IgD-negative memory B cell (primary cell): ENCODE data around the gene MICAL2. TPM values are rescaled to one million over a fixed set of nuclear protein-coding genes. Genes with fewer than 3 reads are reported as not detected.

Experiments
- H3K27ac Mint-ChIP-seq, 3 donors: one replicate each; pipeline ENCODE4 v1.8.0; 2020 to 2022; ENCODE audit warnings: mild to moderate bottlenecking in 3 of 3, mixed read lengths in 3 of 3, moderate library complexity in 1 of 3
- H3K27me3 Mint-ChIP-seq: one replicate; pipeline ENCODE4 v1.8.0; 2021; ENCODE audit warnings: mixed read lengths
- H3K36me3 Mint-ChIP-seq: one replicate; pipeline ENCODE4 v1.8.0; 2020; ENCODE audit warnings: mild to moderate bottlenecking, mixed read lengths
- H3K4me1 Mint-ChIP-seq, 3 donors: one replicate each; pipeline ENCODE4 v1.8.0; 2020 to 2022; ENCODE audit warnings: mixed read lengths in 3 of 3, mild to moderate bottlenecking in 1 of 3
- H3K4me3 Mint-ChIP-seq, 4 donors: one replicate each; pipeline ENCODE4 v1.8.0; 2020 to 2022; ENCODE audit warnings: mild to moderate bottlenecking in 4 of 4, mixed read lengths in 4 of 4, moderate library complexity in 3 of 4
- H3K9me3 Mint-ChIP-seq, 3 donors: one replicate each; pipeline ENCODE4 v1.8.0; 2020 to 2021; ENCODE audit warnings: mixed read lengths in 3 of 3, mild to moderate bottlenecking in 1 of 3
- polyA plus RNA-seq: library from polyadenylated mRNA; unstranded; fragments of 300-500 nt; fragmentation: Illumina TruSeq; gene quantifications from one replicate; pipeline ENCODE4 v1.2.3, GENCODE V29; 2021

Gene MICAL2
- polyA plus RNA-seq, 1 donor from 2014 or later = 0.84 TPM

DNA sequence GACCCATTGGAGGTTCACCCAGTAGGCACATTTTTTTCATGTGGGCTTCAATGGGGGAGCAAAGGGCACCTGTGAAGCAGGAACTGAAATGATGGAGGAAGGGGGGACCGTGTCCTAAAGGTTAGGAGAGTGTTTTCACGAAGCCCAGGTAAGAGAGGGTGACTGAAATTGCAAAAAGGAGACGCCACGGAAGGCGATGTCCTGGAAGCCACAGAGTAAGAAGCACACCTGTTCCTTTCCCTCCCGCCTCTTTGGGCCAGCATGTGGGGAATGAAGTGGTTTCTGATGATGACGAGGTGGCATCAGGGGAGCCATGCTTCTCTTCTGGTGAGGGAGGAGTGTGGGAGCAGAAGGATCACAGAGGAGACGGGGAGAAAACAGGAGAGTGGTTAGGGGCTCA is 37.0 kb upstream of the MICAL2 start:
- Mint-ChIP-seq H3K36me3 (peaks cover 1% of the 10 kb centered on the region), H3K27me3 (peaks cover 17% of the 10 kb centered on the region), H3K4me3 (no peak overlapping the region), H3K9me3 (peaks cover 0 to 2% (median 0%) of the 10 kb centered on the region in 3 donors), H3K4me1 (no peaks in the 10 kb centered on the region), H3K27ac (no peak overlapping the region)

DNA sequence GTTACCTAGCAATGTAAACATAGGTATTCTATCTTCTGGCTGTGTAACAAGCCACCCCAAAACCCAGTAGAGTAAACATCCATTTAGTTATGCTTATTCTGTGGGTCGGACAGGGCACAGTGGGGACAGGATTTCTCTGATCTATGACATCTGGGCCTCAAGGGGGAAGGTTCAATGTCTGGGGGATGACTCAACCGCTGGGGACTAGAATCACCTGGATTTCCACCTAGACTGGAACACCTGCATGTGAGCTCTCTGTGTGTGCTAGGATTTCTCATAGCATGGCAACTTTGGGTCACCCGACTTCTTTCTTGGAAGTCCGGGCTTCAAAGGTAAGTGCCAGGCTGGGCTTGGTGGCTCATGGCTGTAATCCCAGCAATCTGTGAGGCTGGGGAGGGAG is 36.5 kb upstream of the MICAL2 start:
- Mint-ChIP-seq H3K27me3 (peaks cover 15% of the 10 kb centered on the region), H3K9me3 (peaks cover 0 to 3% (median 0%) of the 10 kb centered on the region in 3 donors), H3K4me3 (no peak overlapping the region), H3K27ac (no peak overlapping the region), H3K4me1 (no peaks in the 10 kb centered on the region), H3K36me3 (peaks cover 1% of the 10 kb centered on the region)

DNA sequence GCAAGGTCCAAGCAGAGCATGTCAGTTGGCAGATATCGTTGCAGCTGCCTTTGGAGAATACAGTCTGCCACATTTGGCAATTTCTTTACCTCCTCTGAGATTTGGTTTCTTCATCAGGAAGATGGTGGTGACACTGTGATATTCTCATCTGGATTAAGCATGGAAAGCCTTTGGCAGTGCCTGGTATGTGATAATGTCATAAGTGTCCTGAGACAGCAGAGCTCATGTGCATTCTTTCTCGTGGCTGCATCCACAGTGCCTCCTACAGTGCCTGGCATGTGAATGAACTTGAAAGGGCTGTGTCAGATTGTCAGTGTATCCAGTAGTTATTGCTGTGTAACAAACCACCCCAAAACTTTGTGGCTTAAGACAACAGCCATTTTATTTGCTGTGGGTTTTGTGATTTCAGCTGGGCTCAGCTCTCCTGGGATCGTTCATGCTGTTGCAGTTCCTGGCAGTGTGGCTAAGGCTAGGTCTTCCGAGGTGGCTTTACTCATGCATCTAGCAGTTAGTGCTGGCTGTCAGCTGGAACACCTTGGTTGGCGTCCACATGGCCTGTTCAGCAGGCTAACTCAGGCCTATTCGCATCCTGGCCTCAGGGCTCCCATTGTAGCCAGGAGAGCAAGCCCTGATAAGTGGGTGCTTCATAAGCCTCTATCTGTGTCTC is 35.7 kb upstream of the MICAL2 start:
- Mint-ChIP-seq H3K4me1 (no peaks in the 10 kb centered on the region), H3K36me3 (peaks cover 1% of the 10 kb centered on the region), H3K4me3 (no peak overlapping the region), H3K27ac (no peak overlapping the region), H3K27me3 (peaks cover 13% of the 10 kb centered on the region), H3K9me3 (peaks cover 0 to 5% (median 3%) of the 10 kb centered on the region in 3 donors)

DNA sequence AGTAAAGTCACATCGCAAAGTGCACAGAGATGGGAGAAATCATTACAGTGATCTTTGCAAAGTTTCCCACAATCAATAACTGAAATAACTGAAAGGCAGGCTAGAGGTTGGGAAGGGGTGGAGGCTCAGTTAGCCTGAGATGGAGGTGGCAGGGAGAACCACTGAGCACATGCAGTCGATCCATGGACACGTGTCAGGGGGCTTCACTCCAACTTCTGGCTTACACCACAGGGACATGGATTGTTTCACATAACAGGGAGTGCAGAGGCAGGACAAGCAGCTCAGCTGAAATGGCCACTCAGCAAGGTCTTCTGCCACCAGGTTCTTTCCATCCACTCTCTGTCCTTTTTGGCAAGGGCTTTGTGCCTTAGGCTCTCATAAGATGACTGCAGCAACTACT is 35.1 kb upstream of the MICAL2 start:
- H3K36me3 Mint-ChIP-seq = peaks cover 1% of the 10 kb centered on the region
- no peaks in the 10 kb centered on the region for H3K4me1 Mint-ChIP-seq
- H3K27ac Mint-ChIP-seq = no peak overlapping the region
- H3K4me3 Mint-ChIP-seq = no peak overlapping the region
- peaks cover 13% of the 10 kb centered on the region for H3K27me3 Mint-ChIP-seq
- peaks cover 0 to 5% (median 3%) of the 10 kb centered on the region in 3 donors for H3K9me3 Mint-ChIP-seq

DNA sequence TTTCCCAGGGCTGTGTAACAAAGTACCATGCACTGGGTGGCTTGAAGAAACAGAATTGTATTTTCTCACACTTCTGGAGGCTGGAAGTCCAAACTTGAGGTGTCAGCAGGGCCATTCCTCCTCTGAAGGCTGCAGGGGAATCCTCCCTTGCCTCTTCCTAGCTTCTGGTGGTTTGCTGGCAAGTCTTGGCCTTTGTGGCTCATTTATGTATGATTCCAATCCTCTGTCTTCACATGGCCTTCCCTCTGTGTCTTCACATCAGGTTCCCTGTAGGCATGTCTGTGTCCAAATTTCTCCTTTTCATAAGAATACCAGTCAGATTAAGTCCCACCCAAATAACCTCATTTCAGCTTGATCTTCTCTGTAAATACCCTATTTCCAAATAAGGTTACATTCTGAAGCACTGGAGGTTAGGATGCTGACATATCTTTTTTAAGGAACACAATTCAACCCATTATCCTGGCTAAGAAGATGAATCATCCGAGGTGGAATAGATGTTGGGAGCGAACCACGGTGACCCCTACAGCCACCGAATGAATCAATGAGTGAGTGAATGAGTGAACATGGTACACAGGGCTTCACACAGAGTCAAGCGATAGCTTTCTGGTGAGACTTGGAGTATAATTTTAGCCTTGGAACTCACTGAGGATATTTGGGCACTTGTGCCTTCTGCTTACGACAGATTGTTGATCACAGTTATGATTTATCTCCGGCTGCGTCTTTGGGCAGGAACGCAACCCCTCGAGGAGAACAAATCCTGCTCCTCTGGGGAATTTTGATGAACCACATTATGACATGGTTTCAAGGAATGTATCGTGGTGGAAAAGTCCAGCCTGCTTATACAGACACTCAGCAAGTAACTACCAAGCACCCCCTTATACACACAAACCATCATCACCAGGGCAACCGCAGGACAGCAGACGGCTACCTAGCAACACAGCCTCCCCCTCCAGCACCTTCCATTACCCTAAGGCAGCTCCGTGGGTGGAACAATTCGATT is 34.3 kb upstream of the MICAL2 start:
- no peak overlapping the region for H3K4me3 Mint-ChIP-seq
- peaks cover 1% of the 10 kb centered on the region for H3K36me3 Mint-ChIP-seq
- peaks cover 13% of the 10 kb centered on the region for H3K27me3 Mint-ChIP-seq
- H3K4me1 Mint-ChIP-seq = no peaks in the 10 kb centered on the region
- peaks cover 0 to 5% (median 3%) of the 10 kb centered on the region in 3 donors for H3K9me3 Mint-ChIP-seq
- H3K27ac Mint-ChIP-seq = no peak overlapping the region

DNA sequence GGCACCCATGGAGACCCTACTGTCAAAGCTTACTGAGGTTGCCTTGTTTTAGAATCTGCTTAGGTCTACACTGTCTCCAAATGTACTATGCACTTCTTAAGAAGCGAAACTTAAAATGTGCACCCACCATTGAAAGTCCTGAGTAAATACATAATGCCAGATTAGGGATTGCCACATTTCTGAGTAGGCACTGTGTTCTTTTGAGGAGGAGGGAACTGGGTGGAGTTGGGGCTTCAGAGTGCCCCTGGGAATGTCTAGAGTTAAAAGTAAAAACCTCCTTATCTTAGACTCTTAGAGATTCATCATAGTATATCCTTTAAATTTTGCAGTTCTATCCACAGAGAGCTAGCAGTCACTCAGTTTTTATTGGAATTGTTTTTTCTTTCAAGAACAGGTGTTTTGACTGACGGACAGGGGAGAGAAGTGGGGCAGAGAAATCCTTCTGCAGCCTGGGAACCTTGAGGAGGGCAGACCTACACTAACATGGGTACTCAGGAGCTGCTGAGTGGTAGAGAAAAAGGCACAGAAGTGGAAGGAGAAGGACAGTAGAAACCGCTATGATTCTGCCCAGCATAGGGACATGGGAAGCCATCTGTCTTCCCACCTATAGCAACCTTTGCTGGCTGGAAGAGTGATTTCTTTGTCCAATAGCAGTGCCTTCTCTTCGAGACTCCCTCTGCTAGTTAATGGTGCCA is 33.4 kb upstream of the MICAL2 start:
- Mint-ChIP-seq H3K4me1 (no peaks in the 10 kb centered on the region), H3K36me3 (peaks cover 1% of the 10 kb centered on the region), H3K4me3 (no peak overlapping the region), H3K27me3 (peaks cover 13% of the 10 kb centered on the region), H3K27ac (no peak overlapping the region), H3K9me3 (peaks cover 0 to 5% (median 3%) of the 10 kb centered on the region in 3 donors)

DNA sequence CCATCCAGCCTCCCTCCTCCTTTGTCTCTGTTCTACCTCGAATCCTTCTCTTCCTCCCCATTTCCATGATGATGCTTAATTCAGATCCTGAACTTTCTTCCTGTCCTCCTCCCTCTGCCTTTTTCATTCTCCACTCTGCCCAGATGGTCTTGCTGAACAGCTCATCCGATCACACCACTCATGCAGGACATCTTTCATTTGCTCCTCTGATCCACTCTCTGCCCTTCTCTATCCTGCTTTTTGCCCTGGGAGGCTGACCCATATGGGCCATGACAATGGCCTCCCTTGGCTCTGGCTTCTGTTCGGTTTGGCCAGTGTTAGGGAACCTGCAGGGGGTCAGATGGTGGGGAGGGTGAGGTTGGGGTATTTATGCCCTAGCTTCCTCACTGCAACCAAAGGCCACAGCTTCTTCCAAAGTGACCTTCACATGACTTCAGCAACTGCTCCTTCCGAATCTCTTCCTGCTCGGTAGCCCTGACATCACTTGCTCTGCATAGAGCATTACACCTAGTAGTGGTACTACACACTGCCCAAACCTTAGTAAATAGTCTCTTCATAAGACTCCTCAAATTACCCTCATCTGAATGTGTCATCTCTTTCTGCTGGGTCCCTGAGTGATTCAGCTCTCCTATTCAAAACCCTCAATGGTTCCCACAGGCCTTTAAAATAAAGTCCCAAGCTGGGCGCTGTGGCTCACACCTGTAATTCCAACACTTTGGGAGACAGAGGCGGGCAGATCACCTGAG is 32.7 kb upstream of the MICAL2 start:
- H3K27ac Mint-ChIP-seq = no peak overlapping the region

DNA sequence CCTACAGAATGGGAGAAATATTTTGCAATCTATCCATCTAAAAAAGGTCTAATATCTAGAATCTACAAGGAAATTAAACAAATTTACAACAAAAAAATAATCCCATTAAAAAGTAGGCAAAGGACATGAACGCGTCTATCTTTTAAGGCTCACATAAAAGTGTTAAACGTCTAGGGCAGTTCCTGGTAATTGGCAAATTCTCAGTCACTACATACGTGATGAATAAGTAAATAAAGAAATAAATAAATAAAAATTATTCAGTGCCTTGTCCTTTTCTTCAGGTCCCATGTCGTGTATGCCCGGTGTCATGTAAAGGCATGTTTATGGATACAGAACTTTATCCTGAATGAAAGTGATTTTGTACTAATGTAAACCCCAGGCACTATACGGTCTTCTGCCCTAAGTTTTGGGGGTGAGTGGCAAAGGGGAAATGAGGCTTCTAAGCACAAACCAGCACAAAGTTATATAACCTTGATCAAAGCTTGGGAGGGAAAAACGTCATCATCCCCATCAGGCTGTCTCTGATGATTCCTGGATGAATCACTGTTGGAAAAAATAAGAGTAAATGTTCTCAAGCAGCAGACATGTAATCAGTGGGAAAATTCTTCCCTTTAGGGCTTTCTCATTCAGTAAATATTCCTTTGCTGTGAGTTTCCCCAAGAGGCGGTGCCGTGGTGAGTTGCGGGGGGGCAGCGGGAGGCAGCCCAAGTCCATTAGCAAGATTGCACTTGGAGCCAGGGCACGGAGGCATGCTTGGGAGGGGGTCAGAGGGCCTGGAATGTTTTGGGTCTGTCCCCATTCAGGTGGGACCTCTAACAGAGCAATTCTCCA is 30.4 kb upstream of the MICAL2 start:
- H3K4me3 Mint-ChIP-seq = no peak overlapping the region
- H3K36me3 Mint-ChIP-seq = peaks cover 3% of the 10 kb centered on the region
- H3K27me3 Mint-ChIP-seq = peaks cover 7% of the 10 kb centered on the region
- H3K27ac Mint-ChIP-seq = no peak overlapping the region
- no peaks in the 10 kb centered on the region for H3K4me1 Mint-ChIP-seq
- peaks cover 2 to 8% (median 5%) of the 10 kb centered on the region in 3 donors for H3K9me3 Mint-ChIP-seq

More for the DNA sequence above, 32.7 kb upstream of the MICAL2 start:
- Mint-ChIP-seq H3K4me3 (no peak overlapping the region), H3K9me3 (peaks cover 0 to 5% (median 5%) of the 10 kb centered on the region in 3 donors), H3K27me3 (peaks cover 11% of the 10 kb centered on the region), H3K4me1 (no peaks in the 10 kb centered on the region), H3K36me3 (peaks cover 1% of the 10 kb centered on the region)

DNA sequence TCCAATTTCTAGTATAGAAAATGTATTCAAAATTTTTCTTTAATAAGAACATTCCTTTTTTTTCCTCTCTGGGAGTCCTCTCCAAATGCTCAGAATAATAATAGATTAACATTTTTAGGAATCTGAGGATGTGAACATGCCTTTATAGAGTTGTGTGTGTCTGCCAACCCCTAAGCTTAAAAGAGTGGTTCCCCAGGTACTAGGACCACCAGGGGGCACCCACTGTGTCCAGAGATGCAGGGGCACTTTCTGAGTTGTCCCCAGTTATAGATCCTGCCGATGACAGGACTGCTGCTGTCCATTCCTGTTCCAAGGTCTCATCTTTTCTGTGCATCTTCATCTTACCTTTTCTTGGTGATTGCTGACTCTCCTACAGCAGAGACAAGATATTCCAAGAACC is 27.0 kb upstream of the MICAL2 start:
- Mint-ChIP-seq H3K4me1 (no peaks in the 10 kb centered on the region), H3K27me3 (peaks cover 2% of the 10 kb centered on the region), H3K27ac (no peak overlapping the region), H3K9me3 (peaks cover 2 to 8% (median 3%) of the 10 kb centered on the region in 3 donors), H3K4me3 (no peak overlapping the region), H3K36me3 (peaks cover 3% of the 10 kb centered on the region)

DNA sequence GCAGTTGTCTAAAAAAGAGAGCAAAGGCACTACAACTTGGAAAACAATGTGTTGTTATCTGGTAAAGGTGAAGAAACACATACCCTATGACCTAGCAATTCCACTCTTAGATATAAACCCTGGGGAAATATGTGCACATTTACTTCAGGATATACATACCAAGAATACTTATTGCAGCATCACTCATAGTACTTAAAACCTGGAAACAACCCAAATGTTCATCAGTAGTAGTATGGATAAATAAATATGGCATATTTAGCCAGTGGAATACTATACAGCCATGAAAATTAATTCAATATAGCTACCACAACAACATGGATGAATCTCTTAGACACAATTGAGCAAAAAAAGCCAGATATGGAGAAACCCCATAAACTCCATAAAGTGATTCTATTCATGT is 26.1 kb upstream of the MICAL2 start:
- Mint-ChIP-seq H3K9me3 (peaks cover 1 to 7% (median 2%) of the 10 kb centered on the region in 3 donors), H3K4me3 (no peak overlapping the region), H3K27me3 (peaks cover 2% of the 10 kb centered on the region), H3K27ac (no peak overlapping the region), H3K36me3 (peaks cover 3% of the 10 kb centered on the region), H3K4me1 (no peaks in the 10 kb centered on the region)

DNA sequence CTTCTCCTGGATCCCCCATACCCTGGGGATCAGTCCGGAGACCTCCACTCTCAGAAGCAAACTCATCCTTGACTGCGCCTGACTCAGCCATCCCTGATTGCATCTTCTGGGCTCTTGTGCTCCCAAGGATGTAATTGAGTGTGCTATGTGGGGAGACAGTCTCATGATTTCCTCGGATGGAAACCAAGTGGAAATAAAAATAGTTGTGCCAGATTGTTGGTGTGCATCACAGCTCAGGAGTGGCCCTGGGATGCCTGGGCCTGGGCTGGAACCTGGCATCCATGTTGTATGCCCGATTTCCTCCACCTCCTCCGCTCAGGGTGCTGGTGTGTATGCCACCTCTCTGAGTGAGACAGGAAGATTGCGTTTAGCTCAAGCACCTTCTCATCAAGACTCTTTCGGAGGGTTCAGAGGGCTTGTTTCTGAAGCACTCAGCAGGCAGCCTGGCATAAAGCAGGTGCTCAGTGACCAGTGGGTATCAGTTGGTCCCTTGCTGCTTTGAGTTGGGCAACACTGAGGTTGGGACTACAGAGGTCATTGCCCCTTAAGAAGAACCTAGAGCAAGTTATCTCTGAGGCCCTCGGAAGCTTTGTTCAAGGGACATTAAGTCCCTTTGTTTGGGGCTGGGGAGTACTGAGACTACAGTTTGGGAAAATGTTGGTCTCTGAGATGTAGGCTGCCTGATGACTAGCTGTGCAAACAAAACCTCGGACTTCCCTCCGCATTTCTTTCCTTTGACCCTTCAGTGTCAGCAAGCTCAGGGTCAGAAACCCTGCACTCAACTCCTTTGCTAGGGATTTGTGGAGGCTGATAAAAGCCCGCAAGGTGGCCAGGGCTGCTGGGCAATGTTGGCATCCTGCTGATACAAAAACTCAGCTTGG is 24.8 kb upstream of the MICAL2 start:
- peak overlapping the region in 1 of 4 donors; percentile 70 for H3K4me3 Mint-ChIP-seq
- peaks cover 0 to 4% (median 2%) of the 10 kb centered on the region in 3 donors for H3K4me1 Mint-ChIP-seq
- H3K36me3 Mint-ChIP-seq = peaks cover 3% of the 10 kb centered on the region
- H3K27ac Mint-ChIP-seq = no peak overlapping the region
- H3K27me3 Mint-ChIP-seq = peaks cover 2% of the 10 kb centered on the region
- H3K9me3 Mint-ChIP-seq = peaks cover 1 to 4% (median 2%) of the 10 kb centered on the region in 3 donors

DNA sequence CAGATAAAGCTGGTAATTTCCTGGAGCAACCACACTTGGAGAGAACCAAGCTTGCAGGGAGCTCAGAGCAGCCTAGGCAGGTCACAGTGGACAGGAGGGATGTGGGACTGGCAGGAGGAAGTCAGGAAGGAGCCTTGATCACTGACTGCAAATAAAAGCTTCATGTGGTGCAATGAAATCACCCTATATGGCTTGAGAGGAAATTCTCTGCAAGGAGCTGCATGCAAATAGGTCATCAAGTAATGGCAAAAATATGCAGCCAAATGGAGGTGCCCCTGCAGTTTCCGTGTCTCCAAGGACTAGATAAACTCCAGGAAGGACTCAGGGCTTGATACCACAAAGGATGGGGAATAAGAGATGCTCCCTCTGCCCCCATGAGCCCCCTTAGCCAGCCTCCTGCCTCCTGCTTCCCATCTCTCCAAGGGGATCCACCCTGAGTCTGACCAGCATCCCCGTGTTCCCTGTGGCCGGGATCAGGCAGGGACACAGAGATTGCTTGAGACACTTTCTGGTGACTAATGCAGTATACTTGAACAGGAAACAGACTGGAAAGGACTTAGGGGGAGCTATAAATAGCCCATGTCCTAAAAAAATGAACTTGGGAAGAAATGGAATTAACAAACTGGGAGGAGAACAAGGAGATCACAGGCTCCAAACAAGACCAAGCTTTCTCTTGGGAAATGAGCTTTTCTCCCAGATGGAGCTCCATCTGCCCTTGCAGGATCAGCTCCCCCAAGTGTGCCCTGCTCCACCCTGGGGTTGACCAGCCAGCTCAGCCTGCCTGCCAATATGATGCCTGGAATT is 23.9 kb upstream of the MICAL2 start:
- Mint-ChIP-seq H3K4me1 (peaks cover 0 to 4% (median 3%) of the 10 kb centered on the region in 3 donors), H3K27me3 (peaks cover 2% of the 10 kb centered on the region), H3K9me3 (peaks cover 1 to 4% (median 2%) of the 10 kb centered on the region in 3 donors), H3K36me3 (peaks cover 4% of the 10 kb centered on the region), H3K4me3 (peak overlapping the region in 1 of 4 donors; percentile 70), H3K27ac (no peak overlapping the region)
